IPS-11a (cell line): ENCODE data around the gene PYROXD2.
A peak's percentile ranks its signal among the peaks of the same experiment; 100 is the strongest.

Experiments
- H3K4me3 ChIP-seq: one replicate; pipeline ENCODE4 v1.5.1; 2013; ENCODE audit warnings: low read depth, low read length, control low read depth

The PYROXD2 gene

GRCh38 chr10:98414932-98415730, at the start of gene PYROXD2:
Gene PYROXD2 (minus strand): TSS chr10:98415182. CDS start chr10:98415135, 47 bp downstream.
- H3K4me3 ChIP-seq = peak within 1 kb of the TSS; percentile 31

- H3K4me3 ChIP-seq = no peak overlapping the region
Measured at GRCh38 chr10:98463976-98464754, 49.2 kb upstream of the PYROXD2 start.

- H3K4me3 ChIP-seq = no peak overlapping the region
Measured at GRCh38 chr10:98463016-98463415, 48.0 kb upstream of the PYROXD2 start.

DNA sequence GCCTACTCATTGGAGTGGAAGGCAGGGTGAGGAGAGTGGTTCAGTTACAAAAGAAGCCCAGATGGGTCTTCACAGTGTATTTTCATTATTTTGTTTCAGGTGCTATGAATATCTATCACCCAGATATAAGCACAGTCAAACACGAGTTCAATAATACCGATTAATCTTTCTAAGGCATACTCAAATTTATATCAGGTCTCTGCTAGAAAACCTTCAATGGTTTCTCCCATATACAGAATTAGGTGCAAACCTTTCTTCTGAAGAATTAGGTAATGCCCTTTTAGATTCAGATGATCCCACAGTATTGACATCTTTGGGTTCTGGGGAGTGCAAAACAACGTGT, 46.5 kb upstream of the PYROXD2 start:
- H3K4me3 ChIP-seq = no peak overlapping the region

GRCh38 chr10:98460837-98461499, 46.0 kb upstream of the PYROXD2 start:
- H3K4me3 ChIP-seq = no peak overlapping the region

DNA sequence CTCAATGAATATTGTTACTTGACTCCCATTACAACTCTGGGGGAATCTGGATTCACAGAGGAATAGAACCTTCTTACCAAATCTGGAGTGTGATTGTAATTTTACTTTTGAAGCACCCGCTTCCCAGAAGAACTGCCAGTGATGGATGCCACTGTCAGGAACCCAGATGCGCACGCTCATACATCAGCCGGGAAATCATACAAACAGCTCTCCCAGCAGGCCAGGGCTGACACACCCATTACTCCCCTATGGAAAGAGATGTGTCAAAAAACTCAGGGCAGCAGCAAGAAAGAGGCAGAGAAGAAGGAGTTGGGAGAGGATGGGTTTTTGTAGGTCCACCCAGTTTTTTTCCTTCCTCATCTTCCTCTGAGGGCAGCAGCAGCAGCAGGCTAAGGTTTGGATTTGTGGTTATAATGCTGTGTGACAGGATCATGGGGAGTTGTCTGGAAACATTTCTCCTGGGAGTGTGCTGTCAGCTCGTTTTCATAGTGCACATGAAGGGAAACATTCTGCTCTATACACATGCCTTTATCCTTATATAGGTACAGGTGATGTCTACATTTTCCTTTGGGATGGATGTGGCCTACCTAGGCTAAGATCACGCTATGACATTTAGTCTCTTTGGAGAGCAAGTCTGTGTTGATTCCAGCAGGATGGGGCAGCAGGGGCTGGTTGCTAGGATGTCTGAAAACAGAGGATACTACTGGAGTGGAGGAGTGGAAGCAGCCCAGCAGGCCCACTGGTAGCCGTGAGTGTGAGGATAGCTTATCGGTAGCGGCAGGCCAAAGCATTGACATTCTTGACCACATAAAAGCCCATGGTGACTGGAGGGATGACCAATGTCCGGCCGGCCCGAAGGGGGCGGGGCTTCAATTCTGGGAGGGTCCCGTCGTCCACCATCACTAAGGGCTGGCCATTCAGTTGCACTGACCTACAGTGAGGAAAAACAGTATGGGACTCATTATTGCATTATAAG, 44.1 kb upstream of the PYROXD2 start:
- H3K4me3 ChIP-seq = no peak overlapping the region

DNA sequence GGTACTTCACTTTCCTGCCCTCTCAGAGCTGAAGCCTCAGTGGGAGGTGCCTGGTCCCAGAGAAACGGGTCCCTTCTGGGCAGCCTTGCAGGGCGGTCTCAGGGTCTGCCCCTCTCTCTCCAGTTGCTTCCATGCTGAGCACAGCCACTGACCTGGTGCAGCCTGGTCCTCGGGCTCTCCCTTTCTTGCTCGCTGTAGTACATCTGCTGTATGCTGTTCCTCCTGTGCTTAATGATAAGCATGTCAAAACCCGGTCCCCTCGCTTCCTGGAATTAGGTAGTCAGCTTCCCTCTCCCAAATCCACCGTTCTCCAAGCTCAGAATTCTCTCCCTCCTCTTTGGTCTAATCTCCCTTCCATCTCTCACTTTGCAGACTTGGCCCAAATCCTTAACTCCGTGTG, 42.7 kb upstream of the PYROXD2 start:
- H3K4me3 ChIP-seq = no peak overlapping the region

- no peak overlapping the region for H3K4me3 ChIP-seq
Measured at GRCh38 chr10:98456686-98457482, 41.9 kb upstream of the PYROXD2 start.

DNA sequence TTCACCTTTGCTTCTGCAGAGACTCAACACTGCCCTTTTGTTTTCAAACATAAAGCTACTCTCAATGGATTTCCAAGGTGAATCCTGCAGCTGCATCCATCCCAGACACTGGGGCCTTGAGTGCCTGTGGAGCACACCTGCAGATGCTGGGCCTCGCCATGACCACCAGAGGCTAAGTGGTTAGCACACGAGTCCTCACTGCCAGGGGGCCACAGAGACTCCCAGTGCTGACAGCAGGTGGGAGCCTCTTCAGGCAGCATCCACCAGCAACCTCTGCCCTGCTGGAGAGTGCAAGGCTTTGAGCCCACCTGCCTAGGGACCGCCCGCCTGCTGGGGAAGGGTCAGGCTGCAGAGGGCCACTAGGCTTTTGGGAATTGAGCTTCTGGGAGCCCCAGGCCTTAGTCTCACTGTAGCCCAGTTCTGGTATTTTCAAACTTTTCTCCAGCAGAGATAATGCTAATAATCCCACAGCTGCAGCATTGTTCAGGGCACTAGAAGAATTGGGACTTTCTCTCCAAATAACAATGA, 41.1 kb upstream of the PYROXD2 start:
- H3K4me3 ChIP-seq = no peak overlapping the region

GRCh38 chr10:98453729-98454128, 38.7 kb upstream of the PYROXD2 start:
- H3K4me3 ChIP-seq = no peak overlapping the region

- no peak overlapping the region for H3K4me3 ChIP-seq
Measured at GRCh38 chr10:98450618-98451017, 35.6 kb upstream of the PYROXD2 start.

DNA sequence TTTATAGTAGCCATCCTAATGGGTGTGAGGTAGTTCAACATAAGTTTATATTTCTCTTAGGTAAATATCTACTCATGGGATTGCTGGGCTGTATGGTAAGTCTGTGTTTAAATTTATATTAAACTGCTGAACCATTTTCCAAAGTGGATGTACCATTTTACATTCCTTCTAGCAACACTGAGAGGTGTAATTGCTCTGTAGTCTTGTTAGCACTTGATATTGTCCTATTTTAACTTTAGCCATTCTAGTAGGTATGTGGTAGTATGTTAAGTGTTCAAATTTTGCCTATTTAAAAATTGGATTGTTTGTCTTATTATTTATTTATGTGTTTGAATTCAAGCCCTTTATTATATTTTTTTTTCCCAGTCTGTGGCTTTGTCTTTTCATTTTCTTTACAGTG, 34.3 kb upstream of the PYROXD2 start:
- H3K4me3 ChIP-seq = no peak overlapping the region

- H3K4me3 ChIP-seq = peak within 1 kb of the TSS; percentile 62
Measured at GRCh38 chr10:98446661-98447221, 31.8 kb upstream of the PYROXD2 start, which contains the start of gene HPS1. Gene HPS1 (minus strand): TSS chr10:98446935. CDS start chr10:98443240, 3,695 bp downstream.

GRCh38 chr10:98446151-98446660, 31.2 kb upstream of the PYROXD2 start:
- H3K4me3 ChIP-seq = peak overlapping the region; percentile 62

DNA sequence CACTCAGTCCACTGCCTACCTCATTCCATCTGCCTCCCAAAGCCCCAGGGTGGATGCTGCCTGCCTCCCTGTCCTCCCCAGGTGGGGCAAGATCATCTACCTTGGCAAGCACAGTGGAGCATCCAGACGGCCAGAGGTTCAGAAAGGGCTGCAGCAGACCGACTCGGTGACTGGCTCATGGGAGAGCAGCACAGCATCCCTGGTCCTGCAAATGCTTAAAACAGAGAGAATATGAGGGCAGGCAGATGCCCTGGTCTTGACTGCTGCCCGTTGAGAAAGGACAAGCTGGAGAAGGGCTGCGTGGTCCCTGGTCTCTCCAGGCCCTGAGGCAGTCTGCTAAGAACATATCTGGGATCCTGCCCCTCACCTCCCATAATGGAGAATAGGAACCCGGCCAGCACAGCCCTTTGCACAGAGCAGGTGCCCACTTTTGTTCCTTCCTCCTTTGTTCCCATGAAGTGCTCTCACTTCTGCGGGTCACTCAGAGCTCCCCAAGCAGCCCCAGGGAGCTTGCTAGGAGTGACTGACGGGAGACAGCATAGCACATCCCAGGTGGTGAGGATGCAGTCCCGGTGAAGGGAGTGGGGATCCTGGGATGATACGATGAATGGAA, 30.3 kb upstream of the PYROXD2 start:
- H3K4me3 ChIP-seq = no peak overlapping the region

GRCh38 chr10:98444314-98445006, 29.5 kb upstream of the PYROXD2 start:
- no peak overlapping the region for H3K4me3 ChIP-seq

DNA sequence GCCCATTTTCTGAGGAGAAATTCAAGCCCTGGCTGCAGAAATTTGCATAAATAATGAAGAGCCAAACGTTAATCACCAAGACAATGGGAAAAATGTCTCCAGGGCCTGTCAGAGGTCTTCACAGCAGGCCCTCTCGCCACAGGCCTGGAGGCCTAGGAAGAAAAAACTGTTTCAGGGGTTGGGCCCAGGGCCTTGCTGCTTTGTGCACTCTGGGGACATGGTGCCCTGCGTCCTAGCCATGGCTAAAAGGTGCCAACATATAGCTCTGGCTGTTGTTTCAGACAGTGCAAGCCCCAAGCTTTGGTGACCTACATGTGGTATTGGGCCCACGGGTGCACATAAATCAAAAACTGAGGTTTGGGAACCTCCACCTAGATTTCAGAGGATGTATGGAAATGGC, 23.7 kb upstream of the PYROXD2 start:
- H3K4me3 ChIP-seq = no peak overlapping the region

GRCh38 chr10:98436704-98437103, 21.7 kb upstream of the PYROXD2 start:
- no peak overlapping the region for H3K4me3 ChIP-seq
